Measurements from ENCODE around the gene SOCS6.

GRCh38 chr18:70311726-70312125 lies 22.9 kb downstream of the SOCS6 start:
- no peak for TF ChIP-seq CTCF (IDR thresholded peaks at IDR 0.05; ENCODE audit: low read depth, low read length)
- TF ChIP-seq EZH2phosphoT487 (IDR thresholded peaks at IDR 0.05; ENCODE audit: low read depth), result no peak

Data from OCI-LY3 (cell line).